Mesendoderm (in vitro differentiated cells): Measurements from ENCODE around the gene SNPH.
"Not testable (repeated sequence)": the region's sequence is repeated elsewhere in the genome, so short reads cannot be mapped to it uniquely, and the experiment has no call there.

Experiments
- DNase-seq: peaks from one replicate; pipeline ENCODE4 v3.0.0; 2013
- H2AK5ac ChIP-seq: 2 replicates; pipeline ENCODE4 v1.6.1; 2013; ENCODE audit warnings: low read length, inconsistent platforms
- H2BK120ac ChIP-seq: 2 replicates; pipeline ENCODE4 v1.6.1; 2013; ENCODE audit warnings: low read depth, mild to moderate bottlenecking, low read length, moderate library complexity, mixed read lengths
- H2BK15ac ChIP-seq: replicated peaks from 2 replicates; pipeline ENCODE4 v1.6.1; 2013; ENCODE audit warnings: low read depth, mild to moderate bottlenecking, moderate library complexity
- H2BK5ac ChIP-seq: 2 replicates; pipeline ENCODE4 v1.6.1; 2013; ENCODE audit warnings: low read length, inconsistent platforms
- H3K18ac ChIP-seq: 2 replicates; pipeline ENCODE4 v1.6.1; 2013; ENCODE audit warnings: mild to moderate bottlenecking, low read length, mixed read lengths
- H3K23ac ChIP-seq: one replicate; pipeline ENCODE4 v1.6.1; 2013; ENCODE audit warnings: low read length
- H3K27ac ChIP-seq: 2 replicates; pipeline ENCODE4 v1.5.1; 2013; ENCODE audit warnings: low read depth, mild to moderate bottlenecking, inconsistent platforms, low read length, moderate library complexity
- H3K27me3 ChIP-seq: 2 replicates; pipeline ENCODE4 v1.6.1; 2013; ENCODE audit warnings: low read length, control low read depth, mild to moderate bottlenecking, inconsistent platforms; ENCODE audit not compliant: insufficient read depth, poor library complexity
- H3K36me3 ChIP-seq: 2 replicates; pipeline ENCODE4 v1.6.1; 2013; ENCODE audit warnings: low read length, inconsistent platforms; ENCODE audit not compliant: control insufficient read depth, insufficient read depth
- H3K4ac ChIP-seq: one replicate; pipeline ENCODE4 v1.6.1; 2013; ENCODE audit warnings: low read depth, mild to moderate bottlenecking, low read length, moderate library complexity
- H3K4me1 ChIP-seq: 2 replicates; pipeline ENCODE4 v1.6.1; 2013; ENCODE audit warnings: low read depth, low read length, inconsistent platforms; ENCODE audit not compliant: control insufficient read depth
- H3K4me2 ChIP-seq: 2 replicates; pipeline ENCODE4 v1.6.1; 2013; ENCODE audit warnings: low read length
- H3K4me3 ChIP-seq: 2 replicates; pipeline ENCODE4 v1.5.1; 2013; ENCODE audit warnings: mild to moderate bottlenecking, low read length
- H3K56ac ChIP-seq: one replicate; pipeline ENCODE4 v1.6.1; 2013; ENCODE audit warnings: low read length
- H3K79me1 ChIP-seq: 2 replicates; pipeline ENCODE4 v1.6.1; 2013; ENCODE audit warnings: low read length, inconsistent platforms
- H3K79me2 ChIP-seq: 2 replicates; pipeline ENCODE4 v1.6.1; 2013; ENCODE audit warnings: mild to moderate bottlenecking, low read length; ENCODE audit not compliant: control insufficient read depth, insufficient read depth
- H3K9ac ChIP-seq: 2 replicates; pipeline ENCODE4 v1.6.1; 2013; ENCODE audit warnings: low read length, inconsistent platforms
- H4K5ac ChIP-seq: one replicate; pipeline ENCODE4 v1.6.1; 2013; ENCODE audit warnings: low read length
- H4K8ac ChIP-seq: one replicate; pipeline ENCODE4 v1.6.1; 2013; ENCODE audit warnings: low read depth, mild to moderate bottlenecking, control low read depth, low read length, moderate library complexity
- WGBS: extraction: QIAGEN DNeasy Blood & Tissue Kit; methylation state at CpG from one replicate; pipeline ENCODE4 v1.1.7; 2013; ENCODE audit warnings: low lambda C conversion rate, missing lambda C conversion rate; ENCODE audit not compliant: insufficient coverage; ENCODE audit errors: extremely low coverage; 5-methylcytosine and 5-hydroxymethylcytosine counted together

The SNPH gene

DNA sequence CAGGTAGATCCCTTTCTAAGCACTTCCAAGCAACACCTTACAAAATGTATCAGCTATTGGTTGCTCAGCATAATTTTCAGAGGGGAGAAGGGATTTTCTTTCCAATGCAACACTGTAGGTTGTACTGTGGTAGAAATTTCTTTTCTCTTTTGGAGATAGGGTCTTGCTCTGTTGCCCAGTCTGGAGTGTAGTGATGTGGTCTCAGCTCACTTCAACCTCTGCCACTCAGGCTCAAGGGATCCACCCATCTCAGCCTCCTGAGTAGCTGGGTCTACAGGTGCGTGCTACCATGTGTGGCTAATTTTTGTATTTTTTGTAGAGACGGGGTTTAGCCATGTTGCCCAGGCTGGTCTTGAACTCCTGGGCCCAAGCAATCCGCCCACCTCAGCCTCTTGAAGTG, 24.0 kb upstream of the SNPH start:
- H2AK5ac ChIP-seq: no peak overlapping the region
- no peaks in the 10 kb centered on the region for H3K79me1 ChIP-seq
- H3K27ac ChIP-seq: no peak overlapping the region
- H2BK15ac ChIP-seq: no peak overlapping the region
- no peak for DNase-seq
- H3K36me3 ChIP-seq: no peaks in the 10 kb centered on the region
- no peak overlapping the region for H4K5ac ChIP-seq
- H2BK120ac ChIP-seq: no peak overlapping the region
- no peak overlapping the region for H3K4me3 ChIP-seq
- H2BK5ac ChIP-seq: no peak overlapping the region
- WGBS: no CpG with 5 or more reads among the region's 3 CpGs
- H3K27me3 ChIP-seq: no peaks in the 10 kb centered on the region
- H3K23ac ChIP-seq: no peak overlapping the region
- no peak overlapping the region for H3K56ac ChIP-seq
- no peak overlapping the region for H4K8ac ChIP-seq
- no peak overlapping the region for H3K18ac ChIP-seq
- H3K4me2 ChIP-seq: no peak overlapping the region
- H3K4me1 ChIP-seq: no peaks in the 10 kb centered on the region
- no peaks in the 10 kb centered on the region for H3K79me2 ChIP-seq
- no peak overlapping the region for H3K4ac ChIP-seq
- no peak overlapping the region for H3K9ac ChIP-seq

DNA sequence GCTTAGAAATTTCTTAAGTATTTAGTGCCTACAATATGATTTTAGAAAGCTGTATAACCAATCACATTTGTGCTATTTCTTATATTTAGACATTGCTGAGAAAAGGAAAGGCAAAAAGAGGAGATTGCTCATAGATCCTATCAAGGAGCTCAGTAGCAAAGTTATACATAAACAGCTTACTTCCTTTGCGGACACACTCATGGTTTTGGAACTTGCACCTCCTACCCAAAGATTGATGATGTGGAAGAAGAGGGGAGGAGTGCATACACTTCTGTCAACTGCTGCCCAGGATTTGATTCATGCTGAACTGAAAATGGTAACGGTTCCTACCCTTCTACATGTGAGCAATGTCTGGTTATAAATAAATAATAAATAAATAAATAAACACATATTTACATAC, 23.6 kb upstream of the SNPH start:
- H3K9ac ChIP-seq: no peak overlapping the region
- DNase-seq: no peak
- no CpG with 5 or more reads among the region's 2 CpGs for WGBS
- H3K4me1 ChIP-seq: no peaks in the 10 kb centered on the region
- H2BK120ac ChIP-seq: no peak overlapping the region
- H3K79me2 ChIP-seq: no peaks in the 10 kb centered on the region
- no peak overlapping the region for H3K23ac ChIP-seq
- H3K56ac ChIP-seq: no peak overlapping the region
- H4K8ac ChIP-seq: no peak overlapping the region
- no peaks in the 10 kb centered on the region for H3K27me3 ChIP-seq
- H3K4me2 ChIP-seq: no peak overlapping the region
- H3K18ac ChIP-seq: no peak overlapping the region
- H2BK15ac ChIP-seq: no peak overlapping the region
- no peak overlapping the region for H3K4me3 ChIP-seq
- H4K5ac ChIP-seq: no peak overlapping the region
- no peaks in the 10 kb centered on the region for H3K79me1 ChIP-seq
- no peaks in the 10 kb centered on the region for H3K36me3 ChIP-seq
- H2BK5ac ChIP-seq: no peak overlapping the region
- H2AK5ac ChIP-seq: no peak overlapping the region
- H3K4ac ChIP-seq: no peak overlapping the region
- H3K27ac ChIP-seq: no peak overlapping the region

DNA sequence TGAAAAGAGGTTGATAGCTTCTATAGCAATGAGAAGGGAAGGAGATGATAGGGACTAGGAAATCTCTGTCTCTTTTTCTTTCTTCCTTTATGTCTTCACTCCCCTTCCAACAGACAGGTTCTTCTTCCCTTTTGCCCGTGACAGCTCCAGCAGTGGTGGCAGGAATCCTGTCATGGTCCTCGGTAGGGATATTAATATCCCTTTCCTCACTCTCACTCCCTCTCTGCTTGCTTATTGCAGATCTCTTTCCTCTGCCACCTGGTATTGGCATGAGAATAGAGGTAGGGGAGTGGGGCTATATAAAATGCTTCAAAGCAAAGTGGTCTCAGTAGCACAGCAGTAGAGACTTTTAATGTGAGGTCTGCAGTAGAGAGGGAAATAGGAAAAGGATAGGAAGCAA, 20.5 kb upstream of the SNPH start:
- H3K79me2 ChIP-seq: no peaks in the 10 kb centered on the region
- WGBS: no CpG with 5 or more reads among the region's 2 CpGs

DNA sequence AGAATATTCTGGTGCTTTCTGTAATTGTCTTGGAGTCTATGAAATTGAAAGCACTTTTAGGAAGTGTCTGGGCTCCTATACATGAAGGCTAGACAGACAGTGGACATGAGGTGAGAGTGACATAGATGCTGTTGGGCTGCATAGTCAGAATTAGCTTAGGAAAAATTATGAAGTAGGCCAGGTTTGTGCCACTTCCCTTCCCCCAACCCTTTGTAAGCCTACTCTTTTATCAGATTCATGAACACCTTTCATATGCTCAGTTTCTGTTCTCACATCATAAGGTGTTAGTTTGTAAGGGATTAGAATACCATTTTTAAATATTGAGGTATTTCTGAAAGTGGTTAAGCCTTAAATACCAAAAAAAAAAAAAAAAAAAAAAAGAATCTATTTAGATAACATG, 18.4 kb upstream of the SNPH start:
- no peaks in the 10 kb centered on the region for H3K79me2 ChIP-seq
- no peaks in the 10 kb centered on the region for H3K27me3 ChIP-seq
- no peak overlapping the region for H3K4ac ChIP-seq
- no peaks in the 10 kb centered on the region for H3K4me1 ChIP-seq
- no peak overlapping the region for H2AK5ac ChIP-seq
- H4K8ac ChIP-seq: no peak overlapping the region
- no peak overlapping the region for H3K4me2 ChIP-seq
- H3K79me1 ChIP-seq: no peaks in the 10 kb centered on the region
- no peak overlapping the region for H3K18ac ChIP-seq
- DNase-seq: no peak
- no peak overlapping the region for H3K23ac ChIP-seq
- no peak overlapping the region for H3K9ac ChIP-seq
- no peak overlapping the region for H3K56ac ChIP-seq
- H2BK5ac ChIP-seq: no peak overlapping the region
- H2BK15ac ChIP-seq: no peak overlapping the region
- H4K5ac ChIP-seq: no peak overlapping the region
- H3K27ac ChIP-seq: no peak overlapping the region
- H2BK120ac ChIP-seq: no peak overlapping the region
- no peaks in the 10 kb centered on the region for H3K36me3 ChIP-seq
- H3K4me3 ChIP-seq: no peak overlapping the region

More for the DNA sequence above, 20.5 kb upstream of the SNPH start:
- Histone ChIP-seq H3K27ac (no peak overlapping the region), H3K4me3 (no peak overlapping the region), H3K4me1 (no peaks in the 10 kb centered on the region), H3K27me3 (no peaks in the 10 kb centered on the region), H3K4me2 (no peak overlapping the region), H4K5ac (no peak overlapping the region), H4K8ac (no peak overlapping the region), H2AK5ac (no peak overlapping the region), H3K9ac (no peak overlapping the region), H2BK120ac (no peak overlapping the region), H3K56ac (no peak overlapping the region), H3K36me3 (no peaks in the 10 kb centered on the region), H2BK15ac (no peak overlapping the region), H3K23ac (no peak overlapping the region), H3K18ac (no peak overlapping the region), H2BK5ac (no peak overlapping the region), H3K79me1 (no peaks in the 10 kb centered on the region), H3K4ac (no peak overlapping the region)
- DNase-seq: no peak

DNA sequence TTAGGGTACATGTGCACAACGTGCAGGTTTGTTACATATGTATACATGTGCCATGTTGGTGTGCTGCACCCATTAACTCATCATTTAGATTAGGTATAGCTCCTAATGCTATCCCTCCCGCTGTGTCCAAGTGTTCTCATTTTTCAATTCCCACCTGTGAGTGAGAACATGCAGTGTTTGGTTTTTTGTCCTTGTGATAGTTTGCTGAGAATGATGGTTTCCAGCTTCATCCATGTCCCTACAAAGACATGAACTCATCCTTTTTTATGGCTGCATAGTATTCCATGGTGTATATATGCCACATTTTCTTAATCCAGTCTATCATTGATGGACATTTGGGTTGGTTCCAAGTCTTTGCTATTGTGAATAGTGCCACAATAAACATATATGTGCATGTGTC, 15.8 kb upstream of the SNPH start:
- H3K27ac ChIP-seq, H3K4me3 ChIP-seq, H2BK15ac ChIP-seq, H3K9ac ChIP-seq, H3K4me1 ChIP-seq, H3K56ac ChIP-seq, H3K4ac ChIP-seq, H3K23ac ChIP-seq, H2BK120ac ChIP-seq, H3K79me2 ChIP-seq, H4K5ac ChIP-seq, H3K27me3 ChIP-seq, H3K36me3 ChIP-seq, H2BK5ac ChIP-seq, H3K18ac ChIP-seq, DNase-seq, H4K8ac ChIP-seq, H3K79me1 ChIP-seq, H3K4me2 ChIP-seq, H2AK5ac ChIP-seq: not testable (repeated sequence)
- no CpG with 5 or more reads among the region's 2 CpGs for WGBS

DNA sequence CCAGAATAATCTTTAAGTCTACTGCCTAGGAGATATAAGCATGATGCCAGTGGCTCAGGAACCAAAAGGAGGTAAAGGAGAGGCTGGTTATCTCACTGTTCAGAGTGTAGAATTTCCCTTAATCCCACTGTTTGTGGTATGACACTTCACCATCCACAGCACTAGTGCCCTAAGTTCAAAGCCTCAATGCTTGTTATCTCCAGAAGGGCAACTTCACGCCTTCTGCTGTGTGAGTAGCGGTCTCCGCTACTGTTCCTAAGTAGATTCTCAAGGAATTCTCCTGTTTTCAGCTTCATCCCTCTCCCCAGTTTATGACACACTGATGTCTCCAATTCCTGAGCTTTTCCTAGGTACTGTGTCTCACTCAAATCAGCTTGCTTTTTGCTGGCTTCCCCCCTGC, 13.7 kb upstream of the SNPH start:
- Histone ChIP-seq H3K4ac (no peak overlapping the region), H4K5ac (no peak overlapping the region), H3K23ac (no peak overlapping the region), H2BK5ac (no peak overlapping the region), H3K27me3 (no peaks in the 10 kb centered on the region), H3K4me2 (no peak overlapping the region), H2BK120ac (no peak overlapping the region), H2AK5ac (no peak overlapping the region), H3K4me1 (no peaks in the 10 kb centered on the region), H3K18ac (no peak overlapping the region), H4K8ac (no peak overlapping the region), H3K4me3 (no peak overlapping the region), H2BK15ac (no peak overlapping the region), H3K79me1 (no peaks in the 10 kb centered on the region), H3K56ac (no peak overlapping the region), H3K27ac (no peak overlapping the region), H3K36me3 (no peaks in the 10 kb centered on the region), H3K9ac (no peak overlapping the region), H3K79me2 (no peaks in the 10 kb centered on the region)
- peak; percentile 71 for DNase-seq
- no CpG with 5 or more reads among the region's 3 CpGs for WGBS
